A673 (cell line): ENCODE results near the gene ADGRL3. TPM values are rescaled to one million over a fixed set of nuclear protein-coding genes. Genes with fewer than 3 reads are reported as not detected.

Experiments
- BruUV-seq: library from RNA; stranded (reverse); fragments of 400-500 nt; replicated peaks from 2 replicates; lab custom pipeline; 2021; lab: Mats Ljungman, UMichigan
- CTCF ChIA-PET: fragments of 300-600 bp; sonication (Branson Sonifier 250); formaldehyde crosslinking; loops from one replicate; lab custom pipeline; 2022; ENCODE audit warnings: antibody characterized with exemption; lab: Charles Lee
- POLR2A ChIA-PET: fragments of 300-600 bp; sonication (Branson Sonifier 250); formaldehyde crosslinking; loops from one replicate; lab custom pipeline; 2022; ENCODE audit warnings: antibody characterized with exemption; ENCODE audit not compliant: low non-redundant PET; lab: Charles Lee
- DNase-seq: peaks from one replicate; pipeline ENCODE4 v3.0.0-alpha.2; 2015; ENCODE audit warnings: low spot score
- H3K27ac ChIP-seq: fragments of 200-600 bp; sonication (generic); 2 replicates; pipeline ENCODE4 v1.5.1; 2016; ENCODE audit warnings: mixed run types, low read depth, mild to moderate bottlenecking, mixed read lengths, antibody characterized with exemption, low read length; ENCODE audit not compliant: poor library complexity, severe bottlenecking
- H3K27me3 ChIP-seq: fragments of 200-600 bp; sonication (generic); replicated peaks from 2 replicates; pipeline ENCODE4 v1.6.1; 2017; ENCODE audit warnings: mixed run types, low read depth, mild to moderate bottlenecking, mixed read lengths, antibody characterized with exemption, low read length; ENCODE audit not compliant: insufficient read depth, poor library complexity
- H3K36me3 ChIP-seq: fragments of 200-600 bp; sonication (generic); 2 replicates; pipeline ENCODE4 v1.6.1; 2016; ENCODE audit warnings: mixed run types, mild to moderate bottlenecking, mixed read lengths, antibody characterized with exemption, low read length; ENCODE audit not compliant: insufficient read depth, poor library complexity, severe bottlenecking
- H3K4me1 ChIP-seq: fragments of 200-600 bp; sonication (generic); 2 replicates; pipeline ENCODE4 v1.6.1; 2017; ENCODE audit warnings: mixed run types, mild to moderate bottlenecking, mixed read lengths, antibody characterized with exemption, low read length; ENCODE audit not compliant: insufficient read depth, poor library complexity, severe bottlenecking
- H3K4me3 ChIP-seq: fragments of 200-600 bp; sonication (generic); 2 replicates; pipeline ENCODE4 v1.5.1; 2016; ENCODE audit warnings: low read depth, mixed run types, mild to moderate bottlenecking, mixed read lengths, low read length; ENCODE audit not compliant: poor library complexity, severe bottlenecking
- H3K9me3 ChIP-seq: fragments of 200-600 bp; sonication (generic); 2 replicates; pipeline ENCODE4 v1.6.1; 2016; ENCODE audit warnings: mixed run types, low read depth, mild to moderate bottlenecking, mixed read lengths, antibody characterized with exemption, low read length; ENCODE audit not compliant: poor library complexity, severe bottlenecking
- CTCF ChIP-seq: fragments of 300-800, 200-600 bp; sonication (generic); conservative IDR thresholded peaks from 2 replicates; pipeline ENCODE4 v1.5.1; 2017; ENCODE audit warnings: low read depth, mild to moderate bottlenecking, antibody characterized with exemption, low read length, moderate library complexity, mixed read lengths
- EZH2 ChIP-seq: fragments of 200-600 bp; sonication (generic); IDR thresholded peaks from 2 replicates; pipeline ENCODE4 v1.6.1; 2017; ENCODE audit warnings: borderline replicate concordance, low read depth, mild to moderate bottlenecking, mixed read lengths, antibody characterized with exemption, low read length; ENCODE audit not compliant: poor library complexity, severe bottlenecking
- intact Hi-C: fragments of 100-400 bp; cut with micrococcal nuclease; formaldehyde crosslinking; loops from one replicate; pipeline ENCODE4 v1.10.0; 2022; ENCODE audit not compliant: unreplicated experiment
- total RNA-seq: library from RNA; stranded (reverse); gene quantifications from 2 replicates; pipeline ENCODE4 v1.2.3, GENCODE V29; 2021

ADGRL3 gene
- total RNA-seq, 1 experiment from 2014 or later, result not detected

DNA sequence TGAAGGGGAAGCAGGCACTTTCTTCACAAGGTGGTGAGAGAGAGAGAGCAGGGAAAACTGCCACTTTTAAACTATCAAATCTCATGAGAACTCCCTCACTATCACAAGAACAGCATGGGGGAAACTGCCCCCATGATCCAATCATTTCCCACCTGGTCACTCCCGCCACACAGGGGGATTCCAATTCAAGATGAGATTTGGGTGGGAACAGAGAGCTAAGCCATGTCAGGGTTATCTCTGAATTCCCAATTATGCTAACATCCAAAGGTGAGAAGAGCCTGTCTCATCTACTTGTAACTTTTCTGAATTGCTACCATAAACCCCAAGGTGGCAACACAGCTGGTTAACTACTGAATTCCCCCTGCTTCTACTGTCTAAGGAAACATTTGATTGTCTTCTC is 758.5 kb downstream of the ADGRL3 start:
- Histone ChIP-seq H3K9me3 (no peaks in the 10 kb centered on the region), H3K36me3 (no peaks in the 10 kb centered on the region), H3K27me3 (no peaks in the 10 kb centered on the region), H3K4me1 (no peaks in the 10 kb centered on the region), H3K4me3 (no peak overlapping the region), H3K27ac (no peak overlapping the region)
- DNase-seq, result no peak
- intact Hi-C loops, result no loop called here
- POLR2A ChIA-PET, result no interaction called here
- TF ChIP-seq EZH2 (no peak), CTCF (no peak)
- CTCF ChIA-PET, result no interaction called here
- no TSS peak for BruUV-seq

GRCh38 chr4:61959087-61959486 is 759.0 kb downstream of the ADGRL3 start:
- H3K27ac ChIP-seq, result no peak overlapping the region
- no peaks in the 10 kb centered on the region for H3K4me1 ChIP-seq
- no peaks in the 10 kb centered on the region for H3K9me3 ChIP-seq
- H3K27me3 ChIP-seq, result no peaks in the 10 kb centered on the region
- no TSS peak for BruUV-seq
- intact Hi-C loops, result no loop called here
- ChIA-PET CTCF (no interaction called here), POLR2A (no interaction called here)
- no peak for TF ChIP-seq EZH2
- no peak for TF ChIP-seq CTCF
- H3K36me3 ChIP-seq, result no peaks in the 10 kb centered on the region
- no peak overlapping the region for H3K4me3 ChIP-seq
- no peak for DNase-seq

- intact Hi-C loops, result no loop called here
- Histone ChIP-seq H3K27ac (no peak overlapping the region), H3K36me3 (no peaks in the 10 kb centered on the region), H3K4me3 (no peak overlapping the region), H3K27me3 (no peaks in the 10 kb centered on the region), H3K4me1 (no peaks in the 10 kb centered on the region), H3K9me3 (no peaks in the 10 kb centered on the region)
- no peak for TF ChIP-seq CTCF
- TF ChIP-seq EZH2, result no peak
- POLR2A ChIA-PET, result no interaction called here
- CTCF ChIA-PET, result no interaction called here
- no peak for DNase-seq
- BruUV-seq, result no TSS peak
These were observed 784.3 kb downstream of the ADGRL3 start for GRCh38 chr4:61984260-61984909.
